WTC11 (cell line): ENCODE measurements around the gene RELT.

ENCODE experiments used
- ATF3 ChIP-seq: sonication (generic); formaldehyde crosslinking; conservative IDR thresholded peaks from 2 replicates; pipeline ENCODE4 v1.8.1; 2022; ENCODE audit warnings: mild to moderate bottlenecking, missing genetic modification reagents
- CTCF ChIP-seq: fragments of 200-600 bp; IDR thresholded peaks from 2 replicates; pipeline ENCODE4 v1.8.0; 2022; ENCODE audit warnings: antibody characterized with exemption
- ELF4 ChIP-seq: sonication (generic); formaldehyde crosslinking; IDR thresholded peaks from 2 replicates; pipeline ENCODE4 v1.8.1; 2022; ENCODE audit warnings: low read depth, mild to moderate bottlenecking, moderate library complexity, missing genetic modification reagents
- JAZF1 ChIP-seq: fragments of 250-450 bp; sonication (Bioruptor Pico); IDR thresholded peaks from 2 replicates; pipeline ENCODE4 v1.9.0; 2021; ENCODE audit warnings: moderate library complexity, mild to moderate bottlenecking, inconsistent platforms
- NR2C2 ChIP-seq: sonication (generic); formaldehyde crosslinking; IDR thresholded peaks from 2 replicates; pipeline ENCODE4 v1.8.0; 2022; ENCODE audit warnings: mild to moderate bottlenecking, missing genetic modification reagents
- SP1 ChIP-seq: sonication (generic); formaldehyde crosslinking; conservative IDR thresholded peaks from 2 replicates; pipeline ENCODE4 v1.8.1; 2022; ENCODE audit warnings: missing genetic modification reagents
- TF ChIP-seq, protein P1 (sequence below): fragments of 250-450 bp; sonication (Bioruptor Pico); IDR thresholded peaks from 2 replicates; pipeline ENCODE4 v1.8.0; 2021; ENCODE audit warnings: mild to moderate bottlenecking

DNA sequence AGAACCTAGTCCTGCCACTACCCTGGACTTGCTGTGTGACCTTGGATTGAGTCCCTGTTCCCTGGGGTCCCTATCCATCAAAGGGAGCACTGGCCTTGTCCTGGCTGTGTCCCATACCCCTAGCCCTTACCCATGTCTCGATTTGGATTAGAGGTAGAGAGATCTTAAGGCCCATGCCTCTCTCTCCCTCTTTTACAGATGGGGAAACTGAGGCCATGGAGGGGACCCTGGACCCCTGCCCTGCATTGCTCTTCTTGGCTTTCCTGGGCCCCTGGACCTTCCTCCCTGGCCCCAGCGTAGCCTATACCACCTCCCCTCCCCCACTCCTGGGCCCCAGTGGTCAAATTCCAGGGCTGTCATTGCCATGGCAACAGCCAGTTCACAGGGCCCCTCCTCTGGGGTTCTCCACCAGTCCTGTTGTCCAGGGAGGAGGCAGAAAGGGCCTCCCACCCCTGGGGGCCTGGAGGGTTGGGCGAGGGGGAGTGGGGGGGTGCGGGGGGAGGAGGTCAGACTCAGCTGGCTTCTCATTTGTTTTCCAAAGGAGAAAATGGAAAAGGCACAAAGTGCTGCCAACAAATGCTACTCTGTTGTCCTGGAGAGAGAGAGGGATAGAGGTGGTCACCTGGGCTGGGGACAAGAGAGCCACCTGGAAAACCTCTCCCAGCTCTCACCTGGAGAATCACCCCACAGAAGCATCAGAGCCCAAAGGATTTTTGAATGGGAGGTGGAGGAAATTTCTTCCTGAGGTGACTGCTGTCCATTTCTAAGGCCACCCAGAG is 44.9 kb upstream of the RELT start:
- TF ChIP-seq ATF3 (CRISPR knock-in tag) (no peak), ELF4 (CRISPR knock-in tag) (no peak), JAZF1 (CRISPR knock-in tag) (no peak), CTCF (no peak), NR2C2 (CRISPR knock-in tag) (no peak), SP1 (CRISPR knock-in tag) (no peak)
- TF ChIP-seq, protein P1, sequence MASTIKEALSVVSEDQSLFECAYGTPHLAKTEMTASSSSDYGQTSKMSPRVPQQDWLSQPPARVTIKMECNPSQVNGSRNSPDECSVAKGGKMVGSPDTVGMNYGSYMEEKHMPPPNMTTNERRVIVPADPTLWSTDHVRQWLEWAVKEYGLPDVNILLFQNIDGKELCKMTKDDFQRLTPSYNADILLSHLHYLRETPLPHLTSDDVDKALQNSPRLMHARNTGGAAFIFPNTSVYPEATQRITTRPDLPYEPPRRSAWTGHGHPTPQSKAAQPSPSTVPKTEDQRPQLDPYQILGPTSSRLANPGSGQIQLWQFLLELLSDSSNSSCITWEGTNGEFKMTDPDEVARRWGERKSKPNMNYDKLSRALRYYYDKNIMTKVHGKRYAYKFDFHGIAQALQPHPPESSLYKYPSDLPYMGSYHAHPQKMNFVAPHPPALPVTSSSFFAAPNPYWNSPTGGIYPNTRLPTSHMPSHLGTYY (CRISPR knock-in tag): no peak
